ENCODE measurements around the gene SLC26A4.

The SLC26A4 gene

GRCh38 chr7:107754642-107755041 lies 94.0 kb downstream of the SLC26A4 start:
- DNase-seq, result no peak

- no peak for DNase-seq
Observed at GRCh38 chr7:107758667-107759066, 98.0 kb downstream of the SLC26A4 start.

- DNase-seq, result no peak
Observed at GRCh38 chr7:107767391-107767790, 106.8 kb downstream of the SLC26A4 start.
